Endothelial cell of umbilical vein (primary cell): ENCODE measurements around the gene AP2A2. TPM values are rescaled to one million over a fixed set of nuclear protein-coding genes. Genes with fewer than 3 reads are reported as not detected.

Experiments
- BruUV-seq: library from RNA; stranded (reverse); fragments of 400-500 nt; replicated peaks from 2 replicates; lab custom pipeline; 2021; lab: Mats Ljungman, UMichigan
- CTCF ChIA-PET: fragments of 300-600, 350-600 bp; sonication (Branson Sonifier 250); formaldehyde crosslinking; loops from one replicate; lab custom pipeline; 2021; ENCODE audit warnings: antibody characterized with exemption, inconsistent platforms; lab: Charles Lee
- POLR2A ChIA-PET: fragments of 300-600, 350-600 bp; sonication (Branson Sonifier 250); formaldehyde crosslinking; loops from one replicate; lab custom pipeline; 2021; ENCODE audit warnings: antibody characterized with exemption, inconsistent platforms; lab: Charles Lee
- DNase-seq: peaks from one replicate; pipeline ENCODE4 v3.0.0-alpha.2; 2011; ENCODE audit warnings: low read depth, low spot score
- FAIRE-seq: peaks from 2 replicates; lab custom pipeline; 2011; peaks lifted over from hg19 to GRCh38; lab: Jason Lieb, UNC
- H2AFZ ChIP-seq: 2 replicates; pipeline ENCODE4 v1.6.0; 2012; ENCODE audit warnings: low read depth, low read length, control low read depth, inconsistent platforms
- H3K27ac ChIP-seq: 2 replicates; pipeline ENCODE4 v1.5.1; 2011; ENCODE audit warnings: low read depth, mild to moderate bottlenecking, control low read depth, low read length, moderate library complexity; ENCODE audit not compliant: insufficient read depth
- H3K27me3 ChIP-seq, 2 experiments: 2 replicates each; pipeline versions ENCODE4 v1.6.0 to v1.6.1; 2011; ENCODE audit warnings: low read length in 2 of 2, mixed read lengths in 1 of 2; ENCODE audit not compliant: control insufficient read depth in 2 of 2, insufficient read depth in 2 of 2
- H3K36me3 ChIP-seq, 2 experiments: 2 replicates in 1 of 2; 3 replicates in 1 of 2; pipeline ENCODE4 v1.5.1; 2011; ENCODE audit warnings: low read length in 2 of 2, mild to moderate bottlenecking in 1 of 2, moderate library complexity in 1 of 2; ENCODE audit not compliant: control insufficient read depth in 2 of 2, insufficient read depth in 2 of 2; ENCODE audit errors: extremely low read depth in 1 of 2
- H3K4me1 ChIP-seq: 3 replicates; pipeline ENCODE4 v1.5.1; 2011; ENCODE audit warnings: mild to moderate bottlenecking, low read length; ENCODE audit not compliant: control insufficient read depth, insufficient read depth; ENCODE audit errors: extremely low read depth
- H3K4me2 ChIP-seq: 2 replicates; pipeline ENCODE4 v1.6.1; 2011; ENCODE audit warnings: low read length, control low read depth, mixed read lengths; ENCODE audit not compliant: insufficient read depth
- H3K4me3 ChIP-seq, 3 experiments: fragments of 200-600 bp in 1 of 3; sonication (generic), shearing (Covaris generic) in 1 of 3; replicated peaks in 1 of 3; 2 replicates each; pipeline ENCODE4 v1.5.1; 2011 to 2016; ENCODE audit warnings: control low read depth in 3 of 3, low read length in 3 of 3, mild to moderate bottlenecking in 2 of 3, inconsistent platforms in 1 of 3, low read depth in 1 of 3, moderate library complexity in 1 of 3; ENCODE audit not compliant: insufficient read depth in 1 of 3
- H3K79me2 ChIP-seq: 2 replicates; pipeline ENCODE4 v1.6.0; 2012; ENCODE audit warnings: low read length, inconsistent platforms; ENCODE audit not compliant: control insufficient read depth, insufficient read depth
- H3K9ac ChIP-seq: replicated peaks from 2 replicates; pipeline ENCODE3; 2011; ENCODE audit warnings: low read length, control low read depth; ENCODE audit not compliant: insufficient read depth; ENCODE audit errors: extremely low read depth
- H3K9me1 ChIP-seq: replicated peaks from 3 replicates; pipeline ENCODE4 v1.6.0; 2011; ENCODE audit warnings: mild to moderate bottlenecking, low read length; ENCODE audit not compliant: control insufficient read depth, insufficient read depth; ENCODE audit errors: extremely low read depth
- H3K9me3 ChIP-seq: replicated peaks from 2 replicates; pipeline ENCODE4 v1.5.1; 2012; ENCODE audit warnings: low read length, inconsistent platforms; ENCODE audit not compliant: control insufficient read depth, insufficient read depth
- H4K20me1 ChIP-seq: replicated peaks from 2 replicates; pipeline ENCODE3; 2011; ENCODE audit warnings: mild to moderate bottlenecking, low read length; ENCODE audit not compliant: control insufficient read depth, insufficient read depth; ENCODE audit errors: extremely low read depth
- EZH2 ChIP-seq: IDR thresholded peaks from 2 replicates; pipeline ENCODE4 v1.6.1; 2012; ENCODE audit warnings: borderline replicate concordance, low read depth, mild to moderate bottlenecking, moderate library complexity, low read length, inconsistent platforms; ENCODE audit not compliant: severe bottlenecking
- JUN ChIP-seq: IDR thresholded peaks from 2 replicates; pipeline ENCODE4 v1.6.1; 2011; ENCODE audit warnings: borderline replicate concordance, low read depth; ENCODE audit not compliant: insufficient read length, insufficient read depth
- MYC ChIP-seq: IDR thresholded peaks from one replicate; pipeline ENCODE4 v1.6.1; 2011; ENCODE audit warnings: mild to moderate bottlenecking, low read depth, low read length
- POLR2A ChIP-seq: IDR thresholded peaks from 2 replicates; pipeline ENCODE4 v1.6.1; 2012; ENCODE audit warnings: low read depth, mild to moderate bottlenecking, control low read depth, low read length
- POLR2AphosphoS5 ChIP-seq: IDR thresholded peaks from 2 replicates; pipeline ENCODE4 v1.6.1; 2012; ENCODE audit warnings: low read depth, mild to moderate bottlenecking, control low read depth, low read length, moderate library complexity; ENCODE audit not compliant: insufficient read depth
- dilution Hi-C: fragments of 300-500 bp; cut with MboI; formaldehyde crosslinking; loops from one replicate; pipeline ENCODE4 v1.15.0; 2019; ENCODE audit warnings: low sequenced_read_pairs; ENCODE audit not compliant: extremely low pct_ligation_motif_present
- intact Hi-C: fragments of 100-400 bp; cut with micrococcal nuclease; formaldehyde crosslinking; loops from one replicate; pipeline ENCODE4 v1.10.0; 2022
- polyA plus RNA-seq, 4 experiments: library from polyadenylated mRNA; depleted of rRNA in 3 of 4; stranded (reverse) in 3 of 4; unstranded in 1 of 4; fragments of >200 nt; gene quantifications; 2 replicates each; pipeline versions ENCODE4 v1.2.1 to v1.2.3, GENCODE V29; 2011 to 2012; ENCODE audit warnings: missing spikeins in 1 of 4
- total RNA-seq: library from RNA; stranded (reverse); gene quantifications from 2 replicates; pipeline ENCODE4 v1.2.3, GENCODE V29; 2021
- TF ChIP-seq, protein P1 (sequence below), 2 donors: IDR thresholded peaks; 1 replicate in 1 of 2; 2 replicates in 1 of 2; pipeline ENCODE4 v1.5.1; 2011; ENCODE audit warnings: low read length in 2 of 2, mild to moderate bottlenecking in 2 of 2, moderate library complexity in 2 of 2, control low read depth in 1 of 2, inconsistent platforms in 1 of 2, low read depth in 1 of 2; ENCODE audit not compliant: insufficient read depth in 1 of 2; ENCODE audit errors: extremely low read depth in 1 of 2
- TF ChIP-seq, protein P2 (sequence below): IDR thresholded peaks from 2 replicates; pipeline ENCODE4 v1.6.1; 2011; ENCODE audit not compliant: insufficient read depth, insufficient read length

Gene AP2A2
- total and polyA plus RNA-seq, 2 donors (not counting 3 experiments of a cell fraction or from before 2014, with no cell fraction given), result 89.5 to 92.6 TPM

DNA sequence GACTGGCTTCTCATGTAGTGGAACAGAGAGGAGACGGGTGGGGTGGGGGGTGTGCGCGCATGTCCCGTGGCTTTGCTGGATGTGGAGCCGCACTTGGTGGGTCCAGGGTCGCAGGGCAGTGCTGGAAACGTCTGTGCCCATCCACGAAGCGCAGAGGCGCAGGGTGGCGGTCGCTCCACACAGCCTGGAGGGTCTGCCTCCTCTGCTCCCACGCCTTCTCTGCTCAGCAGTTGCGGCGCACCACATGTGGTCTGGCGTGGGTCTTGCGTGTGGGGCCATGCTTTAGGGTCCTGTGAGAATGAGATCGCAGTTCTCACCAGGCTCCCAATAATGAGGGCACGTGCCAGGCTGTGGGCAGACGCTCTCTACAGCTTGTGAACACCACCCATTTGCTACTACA is 60.2 kb downstream of the AP2A2 start:
- no peak for DNase-seq
- TF ChIP-seq POLR2A (no peak), POLR2AphosphoS5 (no peak), EZH2 (no peak), MYC (no peak), JUN (no peak)
- TF ChIP-seq, protein P1, sequence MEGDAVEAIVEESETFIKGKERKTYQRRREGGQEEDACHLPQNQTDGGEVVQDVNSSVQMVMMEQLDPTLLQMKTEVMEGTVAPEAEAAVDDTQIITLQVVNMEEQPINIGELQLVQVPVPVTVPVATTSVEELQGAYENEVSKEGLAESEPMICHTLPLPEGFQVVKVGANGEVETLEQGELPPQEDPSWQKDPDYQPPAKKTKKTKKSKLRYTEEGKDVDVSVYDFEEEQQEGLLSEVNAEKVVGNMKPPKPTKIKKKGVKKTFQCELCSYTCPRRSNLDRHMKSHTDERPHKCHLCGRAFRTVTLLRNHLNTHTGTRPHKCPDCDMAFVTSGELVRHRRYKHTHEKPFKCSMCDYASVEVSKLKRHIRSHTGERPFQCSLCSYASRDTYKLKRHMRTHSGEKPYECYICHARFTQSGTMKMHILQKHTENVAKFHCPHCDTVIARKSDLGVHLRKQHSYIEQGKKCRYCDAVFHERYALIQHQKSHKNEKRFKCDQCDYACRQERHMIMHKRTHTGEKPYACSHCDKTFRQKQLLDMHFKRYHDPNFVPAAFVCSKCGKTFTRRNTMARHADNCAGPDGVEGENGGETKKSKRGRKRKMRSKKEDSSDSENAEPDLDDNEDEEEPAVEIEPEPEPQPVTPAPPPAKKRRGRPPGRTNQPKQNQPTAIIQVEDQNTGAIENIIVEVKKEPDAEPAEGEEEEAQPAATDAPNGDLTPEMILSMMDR (IDR thresholded peaks at IDR 0.05; ENCODE audit: extremely low read depth in 1 of 2, insufficient read depth in 1 of 2, low read depth in 1 of 2, low read length in 2 of 2), result no peak
- TF ChIP-seq, protein P2, sequence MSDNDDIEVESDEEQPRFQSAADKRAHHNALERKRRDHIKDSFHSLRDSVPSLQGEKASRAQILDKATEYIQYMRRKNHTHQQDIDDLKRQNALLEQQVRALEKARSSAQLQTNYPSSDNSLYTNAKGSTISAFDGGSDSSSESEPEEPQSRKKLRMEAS, result no peak
- no peak overlapping the region for H3K9ac ChIP-seq
- no peak for FAIRE-seq
- H3K4me1 ChIP-seq, result no peaks in the 10 kb centered on the region
- no peaks in the 10 kb centered on the region for H3K27me3 ChIP-seq
- no peak overlapping the region for H2AFZ ChIP-seq
- ChIA-PET CTCF (no interaction called here), POLR2A (no interaction called here)
- dilution Hi-C loops (no loop called here), intact Hi-C loops (no loop called here)
- no peak overlapping the region for H3K27ac ChIP-seq
- H3K36me3 ChIP-seq, result peaks cover 19 to 56% of the 10 kb centered on the region in 2 experiments
- H3K4me3 ChIP-seq, result no peak overlapping the region
- no peaks in the 10 kb centered on the region for H3K9me3 ChIP-seq
- no TSS peak for BruUV-seq
- H4K20me1 ChIP-seq, result no peaks in the 10 kb centered on the region
- no peaks in the 10 kb centered on the region for H3K9me1 ChIP-seq
- H3K4me2 ChIP-seq, result no peak overlapping the region
- no peaks in the 10 kb centered on the region for H3K79me2 ChIP-seq
